Activated CD4-positive, CD25-positive, alpha-beta regulatory T cell treated with anti-CD3 and anti-CD28 coated beads, Interleukin-2, amount 50 U/mL, for 16 hours (primary cell): ENCODE measurements around the gene KIRREL3.

Experiments used
- DNase-seq: peaks from one replicate; pipeline ENCODE4 v3.0.0-alpha.2; 2020; ENCODE audit warnings: low read depth, low spot score

KIRREL3 gene

DNA sequence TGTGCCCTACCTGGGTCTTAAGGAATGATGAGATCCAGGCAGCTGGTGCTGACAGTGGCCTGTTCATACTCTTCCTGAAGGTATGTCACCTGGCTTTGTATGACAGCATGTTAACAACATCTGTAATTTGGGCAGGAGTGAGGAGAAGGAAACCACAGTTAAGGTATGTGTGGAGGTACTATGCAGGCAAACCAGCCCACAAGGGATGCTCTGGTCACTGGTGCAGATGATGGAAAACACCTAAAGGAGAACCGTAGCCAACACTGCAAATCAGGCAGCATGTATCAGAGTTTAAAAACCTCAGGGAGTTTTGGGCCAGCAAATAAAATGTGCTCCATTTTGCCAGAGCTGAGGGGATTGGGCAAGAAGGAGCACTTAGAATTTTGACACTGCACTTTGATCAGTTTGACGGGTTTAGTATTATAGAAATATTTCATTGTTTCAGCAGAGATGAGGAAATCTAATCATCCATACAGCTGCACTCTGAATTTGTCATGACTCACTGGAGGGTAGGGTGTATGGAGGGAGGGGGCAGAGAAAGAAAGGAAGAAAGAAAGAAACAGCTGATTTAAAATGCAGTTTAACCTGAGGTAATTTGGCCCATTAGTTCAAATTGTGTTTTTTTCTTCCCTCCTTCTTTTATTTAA is 260.9 kb downstream of the KIRREL3 start:
- no peak for DNase-seq

DNA sequence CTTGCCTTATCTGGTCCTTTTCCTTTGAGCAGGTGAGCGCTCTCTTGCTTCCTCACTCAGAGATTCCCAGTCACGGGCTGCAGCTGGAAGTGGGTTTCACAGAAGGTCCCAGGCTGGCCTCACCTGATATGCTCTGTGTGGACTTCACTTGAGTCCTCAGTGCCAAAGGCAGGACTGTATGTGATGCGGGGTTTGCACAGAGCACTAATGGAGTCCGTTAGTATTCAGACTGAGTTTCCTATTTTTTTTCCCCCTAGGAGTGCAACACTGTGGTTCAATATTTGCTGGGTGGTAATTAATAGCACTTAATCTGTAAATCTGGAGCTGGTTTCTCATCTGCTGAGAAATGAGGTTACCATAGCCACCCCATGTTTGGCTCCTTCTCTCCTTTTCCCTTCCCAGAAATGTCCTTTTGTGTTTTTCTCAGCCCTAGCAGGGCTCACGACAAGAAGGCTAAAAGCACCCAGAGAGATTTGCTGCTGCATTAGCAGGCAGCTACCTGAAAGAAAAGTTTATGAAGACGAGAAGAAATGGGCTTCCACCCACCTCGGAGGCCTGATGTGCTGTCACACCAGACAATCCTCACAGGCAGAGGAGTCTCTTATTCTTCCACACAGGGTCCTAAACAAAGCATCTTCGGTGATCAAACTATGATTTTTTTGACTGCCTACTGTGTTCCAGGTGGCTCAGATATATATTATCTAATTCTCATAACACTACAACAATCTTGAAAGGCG is 262.1 kb downstream of the KIRREL3 start:
- no peak for DNase-seq

DNA sequence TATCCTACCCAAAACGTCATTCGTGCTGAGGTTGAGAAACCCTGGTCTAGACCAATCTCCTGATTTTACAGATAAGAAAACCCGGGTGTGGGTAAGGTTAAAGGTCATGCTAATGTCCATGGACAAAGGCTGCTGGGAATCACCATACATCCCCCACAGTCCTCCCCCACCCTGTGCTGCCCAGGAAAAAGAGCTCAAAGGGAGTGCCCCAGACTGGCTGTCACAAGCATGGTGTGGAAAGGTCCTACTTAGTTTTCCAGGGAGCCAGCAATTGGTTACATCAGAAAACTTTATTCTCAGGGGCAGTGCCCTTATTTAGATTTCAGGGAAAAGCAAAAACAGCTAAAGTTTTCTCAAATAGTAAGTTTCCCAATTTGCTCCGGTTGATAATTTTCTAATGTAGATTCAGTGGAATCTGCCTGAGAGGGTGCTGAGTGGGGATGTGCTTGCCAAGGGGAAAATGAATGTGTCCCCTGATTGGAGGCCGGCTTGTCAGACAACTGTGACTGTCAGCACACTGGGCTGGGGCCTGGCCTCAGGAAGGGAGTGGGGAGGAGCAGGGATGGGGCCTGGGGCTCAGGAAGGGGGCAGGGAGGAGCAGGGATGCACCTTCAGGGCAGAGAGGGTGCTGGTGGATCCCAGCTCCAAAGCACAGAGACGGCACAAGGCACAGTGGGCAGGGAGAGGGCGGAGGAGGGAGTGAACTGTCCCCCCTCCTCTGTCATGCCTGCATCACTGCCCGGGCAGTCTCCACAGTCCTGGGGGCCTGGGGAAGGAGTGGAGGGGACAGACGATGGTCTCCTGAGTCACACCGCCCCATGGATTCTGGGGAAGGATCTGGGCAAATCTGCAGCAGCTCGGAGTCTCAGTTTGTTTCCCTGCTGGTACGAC is 263.6 kb downstream of the KIRREL3 start:
- DNase-seq: no peak

- no peak for DNase-seq
Observed at GRCh38 chr11:126734752-126735151, 265.8 kb downstream of the KIRREL3 start.

DNA sequence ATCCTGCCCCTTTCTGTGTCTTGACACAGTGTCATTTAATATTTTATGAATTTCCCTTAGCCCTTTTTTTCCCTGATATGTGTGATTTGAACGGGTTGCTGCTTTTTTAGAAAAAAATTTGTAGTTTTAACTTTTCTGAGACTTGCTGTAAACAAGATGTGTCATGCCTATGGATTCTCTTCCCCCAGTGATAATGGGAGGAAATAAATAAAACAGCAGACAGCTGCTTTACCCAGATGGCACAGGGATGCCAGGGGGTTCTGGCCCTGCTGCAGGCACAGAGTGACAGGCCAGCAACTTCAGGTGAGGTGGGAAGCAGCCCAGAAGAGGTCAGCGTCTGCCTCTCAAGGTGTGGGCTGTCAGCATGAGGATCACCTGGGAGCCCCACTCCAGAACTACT is 266.9 kb downstream of the KIRREL3 start:
- no peak for DNase-seq

DNA sequence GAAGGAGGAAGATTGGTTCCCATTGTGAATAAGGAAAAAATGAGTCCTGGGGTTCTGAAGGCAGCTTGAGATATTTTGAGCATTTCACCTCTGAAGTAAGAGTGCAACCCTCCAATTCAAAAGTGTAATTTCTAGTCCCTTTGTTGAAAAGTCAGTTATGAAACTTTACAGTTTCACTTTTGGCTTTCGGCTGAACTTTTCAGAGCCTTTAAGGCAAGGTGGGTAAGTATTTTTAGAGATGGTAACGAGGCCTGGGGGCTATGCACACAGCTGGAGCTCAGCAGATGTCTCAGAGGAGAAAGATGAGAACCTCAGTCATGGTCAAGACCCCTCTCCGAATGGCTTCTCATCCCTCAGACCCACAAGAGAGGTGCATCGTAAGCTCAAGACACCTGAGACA is 267.6 kb downstream of the KIRREL3 start:
- no peak for DNase-seq

- no peak for DNase-seq
Observed at GRCh38 chr11:126731576-126732142, 268.9 kb downstream of the KIRREL3 start.

DNA sequence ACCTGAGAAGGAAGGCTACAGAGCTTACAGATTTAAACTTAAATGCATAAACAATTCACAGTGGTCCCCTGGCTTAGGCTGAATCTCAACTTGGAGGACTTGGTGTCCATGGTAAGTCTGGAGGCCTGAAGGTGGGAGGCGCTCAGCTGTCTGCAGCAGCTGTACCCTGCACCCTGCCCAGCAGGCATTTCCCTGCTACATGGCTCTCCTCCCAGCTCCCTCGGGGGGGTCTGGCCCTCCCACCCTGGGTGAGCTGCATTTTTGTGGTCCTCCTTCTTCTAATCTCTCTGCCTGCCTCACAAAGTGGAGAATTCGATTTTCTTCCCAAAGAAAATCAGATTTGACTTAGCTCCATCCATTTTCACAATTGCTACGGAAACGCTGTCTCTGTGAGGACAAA is 273.2 kb downstream of the KIRREL3 start:
- DNase-seq: no peak

DNA sequence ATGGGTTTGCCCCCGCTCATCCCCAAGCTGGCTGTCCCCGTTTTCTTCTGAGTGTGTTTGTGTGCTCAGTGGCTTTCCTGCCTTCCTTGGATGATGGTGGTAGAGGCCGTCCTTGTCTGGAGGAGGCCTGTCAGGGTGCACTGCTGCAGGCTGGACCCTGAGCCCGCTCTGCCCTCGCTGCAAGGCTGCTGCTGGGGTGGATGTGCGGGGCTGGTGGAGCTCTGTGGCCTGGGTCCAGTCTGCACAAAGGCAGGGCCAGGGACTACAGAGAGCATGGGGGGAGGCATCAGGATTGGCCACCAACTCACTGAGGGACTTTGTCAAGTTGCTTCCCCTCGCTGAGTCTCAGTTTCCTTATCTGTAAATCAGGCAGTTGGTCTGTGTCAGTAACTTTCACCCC is 275.0 kb downstream of the KIRREL3 start:
- no peak for DNase-seq

GRCh38 chr11:126725043-126725442 is 275.5 kb downstream of the KIRREL3 start:
- no peak for DNase-seq

DNA sequence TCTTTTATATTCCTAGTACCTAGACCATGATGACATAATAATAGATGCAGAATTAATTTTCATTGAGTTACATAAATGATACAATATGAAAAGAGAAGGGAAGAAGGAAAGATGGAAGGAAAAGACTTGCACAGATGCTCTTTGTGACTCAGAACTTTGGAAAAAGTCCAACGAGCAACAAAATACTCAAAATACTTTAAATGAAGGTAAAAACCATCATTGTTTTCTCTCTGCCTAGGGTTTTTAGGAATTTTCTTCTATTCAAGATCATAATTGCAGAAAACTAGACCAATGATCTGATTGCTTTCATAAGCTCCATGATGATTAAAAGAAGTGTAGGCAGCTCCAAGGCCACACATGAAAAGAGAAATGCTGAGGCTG is 276.9 kb downstream of the KIRREL3 start:
- no peak for DNase-seq

DNA sequence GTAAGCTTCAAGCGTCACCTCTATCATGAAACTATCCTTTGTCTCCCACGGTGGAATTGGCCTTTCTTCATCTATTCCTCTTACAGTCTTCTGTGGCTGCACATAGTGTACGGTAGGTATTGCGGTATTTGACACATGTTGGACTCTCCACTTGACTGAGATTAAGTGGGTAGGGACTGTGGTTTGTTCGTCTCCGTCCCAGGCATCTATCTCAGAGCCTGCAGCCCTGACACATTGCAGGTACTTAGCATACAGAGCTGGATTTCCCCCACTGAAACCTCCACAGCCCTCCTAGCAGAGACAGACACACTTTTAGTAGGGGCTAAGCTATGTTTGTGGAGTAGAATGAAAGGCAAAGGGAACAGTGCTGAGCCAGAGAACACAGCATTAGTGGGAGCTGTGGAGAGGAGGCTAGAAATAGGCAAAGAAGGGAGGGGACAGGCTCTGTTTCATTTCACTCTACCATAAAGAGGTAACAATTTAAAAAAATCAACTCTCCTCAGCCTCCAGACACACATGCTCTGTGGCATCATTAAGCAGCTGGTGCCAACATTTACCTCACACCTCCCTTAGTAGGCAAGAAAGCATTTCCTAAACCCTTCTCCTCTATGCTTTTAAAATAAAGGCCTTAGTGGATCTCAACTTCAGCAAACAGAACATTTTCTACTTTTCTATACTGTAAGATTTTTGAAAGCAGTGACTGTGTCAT is 277.5 kb downstream of the KIRREL3 start:
- no peak for DNase-seq

DNA sequence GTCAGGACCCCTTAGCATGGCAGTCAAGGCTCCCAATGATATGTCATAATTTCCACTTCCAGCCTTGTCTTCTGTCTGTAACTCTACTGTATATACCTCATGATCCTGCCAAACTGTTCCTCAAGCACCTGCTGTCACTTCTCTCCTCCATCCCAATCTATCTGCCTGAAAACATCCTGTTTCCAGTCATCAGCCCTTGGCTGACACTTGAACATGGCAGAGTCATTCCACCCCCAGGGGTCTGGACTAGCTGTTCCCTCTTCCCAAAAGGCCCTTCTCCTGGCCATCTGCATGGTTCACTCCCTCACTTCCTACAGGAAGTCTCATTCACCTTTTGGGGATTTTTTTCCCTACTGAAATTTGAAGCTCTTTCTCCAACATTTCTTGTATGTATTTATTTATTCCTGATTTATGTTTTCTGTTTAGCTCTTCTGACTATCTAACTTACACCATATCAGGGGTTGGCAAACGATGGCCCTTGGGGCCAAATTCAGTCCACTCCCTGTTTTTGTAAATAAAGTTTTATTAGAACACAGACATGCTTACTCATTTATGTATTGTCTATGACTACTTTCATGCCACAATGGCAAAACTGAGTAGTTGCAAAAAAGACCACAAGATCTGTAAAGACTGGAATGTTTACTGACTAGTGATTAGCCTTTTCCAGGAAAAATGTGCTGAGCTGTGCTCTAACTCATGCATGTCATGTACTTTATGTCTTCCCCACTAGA is 278.4 kb downstream of the KIRREL3 start:
- no peak for DNase-seq

DNA sequence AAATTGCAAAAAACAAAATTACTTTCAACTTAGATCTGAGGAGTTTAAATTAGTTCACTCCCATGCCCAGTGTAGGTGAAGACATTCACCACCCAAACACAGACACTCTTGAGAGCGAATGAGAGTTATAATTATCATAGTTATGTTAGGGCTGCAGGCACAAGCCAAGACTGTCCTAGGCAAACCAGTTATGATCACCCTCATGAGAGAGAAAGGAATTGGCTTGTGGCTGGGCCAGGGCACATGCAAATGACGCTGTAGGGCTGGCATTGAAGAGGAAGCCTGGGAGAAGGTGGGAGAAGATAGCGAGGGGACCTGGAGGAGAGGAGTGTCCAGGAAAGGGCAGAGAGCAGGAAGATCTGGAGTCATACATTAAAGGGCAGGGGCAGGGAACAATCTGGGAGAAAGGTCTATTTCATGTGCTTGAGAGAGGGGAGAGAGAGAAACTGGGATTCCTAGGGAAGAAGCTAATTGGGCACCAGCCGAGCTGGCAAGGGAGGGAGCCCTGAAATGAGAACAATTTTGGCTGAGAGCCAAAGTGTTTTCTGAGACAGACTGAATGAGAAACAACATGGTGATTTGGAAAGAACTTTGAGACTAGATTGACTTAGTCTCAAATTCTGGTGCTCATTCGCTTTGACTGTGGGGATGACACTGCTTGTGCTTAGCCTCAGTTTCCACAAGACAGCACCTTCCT is 279.9 kb downstream of the KIRREL3 start:
- no peak for DNase-seq

DNA sequence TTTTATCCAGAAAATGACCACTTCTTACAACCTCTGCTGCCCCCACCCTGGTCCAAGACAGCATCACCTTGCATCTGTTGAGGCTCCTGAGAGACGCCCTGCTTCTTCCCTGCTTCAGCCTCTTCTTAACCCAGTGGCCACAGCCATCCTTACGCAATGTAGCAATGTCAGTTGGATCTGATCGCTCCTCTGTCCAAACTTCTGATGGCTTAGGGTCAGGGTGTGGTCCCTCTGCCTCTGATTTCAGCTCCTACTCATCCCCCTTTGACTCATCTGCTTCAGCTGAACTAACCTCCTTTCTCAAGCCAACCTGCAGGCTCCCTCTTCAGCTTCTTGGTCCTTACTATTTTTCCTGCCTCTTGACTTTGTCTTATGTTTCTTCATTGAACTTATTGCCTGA is 280.8 kb downstream of the KIRREL3 start:
- DNase-seq: no peak

DNA sequence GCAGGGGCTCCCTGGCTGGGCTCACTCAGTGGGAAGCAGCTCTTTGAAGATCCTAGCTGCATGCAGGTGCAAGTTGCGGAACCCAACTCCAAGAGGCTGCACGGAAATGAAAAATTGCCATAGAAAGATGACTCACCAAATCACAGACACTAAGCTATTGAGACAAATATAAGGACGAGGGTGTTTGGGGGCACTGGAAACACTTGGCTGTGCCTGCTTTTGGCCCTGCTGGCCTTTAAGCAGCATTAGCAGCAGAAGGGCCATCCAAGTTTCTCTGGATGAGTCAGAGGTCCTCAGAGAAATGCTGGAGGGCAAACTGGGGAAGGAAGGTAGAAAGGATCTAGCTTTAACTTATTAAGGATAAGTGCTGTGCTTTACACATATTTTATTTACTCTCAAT is 282.3 kb downstream of the KIRREL3 start:
- no peak for DNase-seq

- no peak for DNase-seq
Observed at GRCh38 chr11:126716456-126717083, 284.0 kb downstream of the KIRREL3 start.

- DNase-seq: no peak
Observed at GRCh38 chr11:126713806-126714205, 286.8 kb downstream of the KIRREL3 start.

DNA sequence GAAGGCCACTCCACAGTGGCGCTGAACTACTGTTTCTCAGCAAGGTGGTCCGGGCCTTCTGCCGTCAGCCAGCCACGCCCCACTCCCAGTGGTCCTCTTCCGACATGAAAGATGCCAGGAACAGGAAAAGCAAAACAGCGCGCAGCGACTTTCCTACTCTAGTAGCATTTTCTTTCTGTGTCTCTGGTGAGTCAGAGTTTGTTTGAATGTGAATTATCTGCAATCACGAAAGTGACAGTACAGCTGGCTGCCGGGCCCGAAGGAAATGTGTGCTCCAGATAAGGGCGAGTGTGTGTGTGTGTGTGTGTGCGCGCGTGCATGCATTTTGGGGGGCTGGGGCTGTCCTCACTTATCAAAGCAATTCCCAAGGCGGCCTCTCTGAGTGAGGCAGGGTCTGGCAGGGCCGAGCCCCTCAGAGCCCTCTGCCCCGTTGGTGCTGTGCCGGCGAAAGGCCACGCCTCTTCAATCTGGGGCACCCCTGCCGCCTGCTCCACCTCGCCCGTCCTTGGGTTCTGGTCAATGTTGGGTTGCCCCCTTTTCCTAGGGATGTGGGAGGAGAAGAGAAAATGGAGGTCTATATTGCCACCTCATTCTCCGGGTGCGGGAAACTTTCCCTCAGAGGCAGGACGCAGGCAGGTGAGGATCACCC is 288.5 kb downstream of the KIRREL3 start:
- DNase-seq: no peak
